Stimulated activated CD4-positive, alpha-beta T cell treated with anti-CD3 and anti-CD28 coated beads, TNF-alpha, amount 100 ng/mL, for 4 hours (primary cell): ENCODE measurements around the gene KDM1B.

Experiments
- DNase-seq, 3 experiments: peaks; one replicate each; pipeline ENCODE4 v3.0.0-alpha.2; 2020; ENCODE audit warnings: low read depth in 3 of 3

Gene KDM1B

GRCh38 chr6:18234564-18234963 lies 79.3 kb downstream of the KDM1B start:
- DNase-seq, result no peak

DNA sequence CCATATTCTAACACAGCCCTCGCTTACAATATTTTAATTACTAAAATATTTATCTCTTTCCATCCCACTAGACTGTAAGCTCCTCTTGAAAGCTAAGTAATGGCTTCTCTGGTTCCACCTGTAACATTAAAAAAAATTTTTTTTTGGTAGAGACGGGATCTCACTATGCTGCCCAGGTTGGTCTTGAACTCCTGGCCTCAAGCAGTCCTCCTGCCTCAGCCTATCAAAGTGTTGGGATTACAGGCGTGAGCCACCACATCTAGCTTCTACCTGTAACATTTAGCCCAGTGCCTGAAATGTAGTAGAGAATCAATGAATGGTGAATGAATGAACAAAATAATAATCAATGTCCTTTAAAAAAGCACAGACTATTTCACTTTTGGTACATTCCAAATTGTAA lies 80.3 kb downstream of the KDM1B start:
- no peak for DNase-seq

GRCh38 chr6:18237167-18237566 lies 81.9 kb downstream of the KDM1B start:
- DNase-seq, result no peak

DNA sequence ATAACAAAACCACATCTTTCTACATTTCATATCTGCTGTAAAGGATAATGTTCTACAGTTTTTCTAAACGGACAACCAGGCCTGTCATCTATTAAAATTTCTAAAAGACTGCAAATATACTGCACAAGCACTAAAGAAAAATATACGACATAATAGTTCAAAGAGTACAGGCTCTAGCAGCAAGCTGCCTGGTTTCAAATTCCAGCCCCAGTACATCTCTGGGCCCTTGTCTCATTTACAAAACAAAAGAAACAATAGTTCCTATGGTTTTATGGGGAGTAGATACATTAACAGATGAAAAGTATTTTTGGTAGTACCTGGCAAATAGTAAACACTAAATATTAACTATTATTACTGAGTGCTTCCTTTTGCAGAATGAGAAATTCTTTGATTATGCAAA lies 85.0 kb downstream of the KDM1B start:
- DNase-seq, result no peak

GRCh38 chr6:18241208-18242038 lies 86.2 kb downstream of the KDM1B start:
- no peak for DNase-seq

DNA sequence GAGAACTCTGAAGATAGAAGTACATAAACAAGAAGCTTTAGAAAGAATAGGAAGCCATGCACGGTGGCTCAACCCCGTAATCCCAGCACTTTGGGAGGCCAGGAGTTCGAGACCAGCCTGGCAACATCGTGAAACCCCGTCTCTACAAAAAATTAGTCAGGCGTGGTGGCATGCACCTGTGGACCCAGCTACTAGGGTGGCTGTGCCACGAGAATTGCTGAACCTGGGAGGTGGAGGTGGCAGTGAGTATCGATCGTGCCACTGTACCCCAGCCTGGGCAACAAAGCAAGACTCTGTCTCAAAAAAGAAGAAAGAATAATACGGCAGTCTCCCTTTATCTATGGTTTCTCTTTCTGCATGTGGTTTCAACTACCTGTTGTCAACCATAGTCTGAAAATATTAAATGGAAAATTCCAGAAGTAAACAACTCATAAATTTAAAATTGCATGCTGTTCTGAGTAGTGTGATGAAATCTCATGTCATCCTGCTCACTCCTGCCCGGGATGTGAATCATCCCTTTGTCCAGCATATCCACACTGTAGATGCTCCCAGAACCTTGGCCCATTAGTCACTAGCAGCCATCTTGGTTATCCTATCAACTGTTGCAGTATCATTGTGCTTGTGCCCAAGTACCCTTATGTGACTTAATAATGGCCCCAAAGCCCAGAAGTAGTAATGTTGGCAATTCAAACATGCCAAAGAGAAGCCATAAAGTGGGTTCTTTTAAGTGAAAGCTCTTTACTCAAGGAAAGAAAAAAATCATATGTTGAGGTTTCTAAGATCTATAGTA lies 87.0 kb downstream of the KDM1B start:
- DNase-seq, result no peak

DNA sequence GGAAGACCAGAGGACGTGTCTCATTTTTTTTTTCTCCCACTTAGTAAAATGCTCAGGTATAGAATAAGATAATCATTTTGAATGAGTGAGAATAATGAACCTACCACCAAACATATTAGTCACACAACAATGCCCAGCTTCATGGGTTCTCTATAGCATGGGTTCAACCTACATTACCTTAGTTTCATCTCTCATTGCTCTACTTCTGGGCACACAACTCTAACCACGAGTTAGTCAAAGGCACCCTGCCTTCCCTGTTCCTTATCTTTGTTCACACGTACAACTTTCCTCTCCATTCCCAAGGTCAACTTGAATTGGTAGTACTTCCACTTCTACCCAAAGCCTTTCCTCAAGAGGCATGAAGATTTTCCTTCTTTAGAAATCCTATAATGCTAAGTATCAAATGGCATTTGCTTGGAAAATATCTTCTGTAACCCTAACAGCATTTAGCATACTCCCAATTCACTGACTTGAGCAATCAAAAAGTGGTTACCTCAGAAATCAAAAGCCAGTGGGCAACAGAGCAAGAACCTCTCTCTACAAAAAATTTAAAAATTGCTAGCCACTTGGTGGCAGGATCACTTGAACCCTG lies 88.2 kb downstream of the KDM1B start:
- no peak for DNase-seq

DNA sequence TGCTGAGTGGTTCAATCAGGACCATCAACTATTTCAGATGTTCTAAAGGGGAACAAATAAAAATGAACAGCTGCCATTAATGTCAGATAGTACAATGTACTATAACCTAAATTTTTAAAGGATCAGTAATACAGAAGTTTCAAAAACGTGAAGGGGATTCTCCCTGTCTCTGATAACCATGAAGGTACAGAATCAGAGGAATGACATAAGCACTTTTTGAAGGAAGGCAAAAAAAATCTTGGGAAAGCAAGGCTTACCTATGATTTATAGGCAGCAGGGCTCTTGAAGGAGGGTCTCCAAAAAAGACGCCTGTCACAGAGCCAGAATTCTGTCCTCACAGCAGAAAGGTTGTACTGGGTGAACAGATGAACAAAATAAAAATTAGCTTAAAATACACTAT lies 89.0 kb downstream of the KDM1B start:
- DNase-seq, result no peak

DNA sequence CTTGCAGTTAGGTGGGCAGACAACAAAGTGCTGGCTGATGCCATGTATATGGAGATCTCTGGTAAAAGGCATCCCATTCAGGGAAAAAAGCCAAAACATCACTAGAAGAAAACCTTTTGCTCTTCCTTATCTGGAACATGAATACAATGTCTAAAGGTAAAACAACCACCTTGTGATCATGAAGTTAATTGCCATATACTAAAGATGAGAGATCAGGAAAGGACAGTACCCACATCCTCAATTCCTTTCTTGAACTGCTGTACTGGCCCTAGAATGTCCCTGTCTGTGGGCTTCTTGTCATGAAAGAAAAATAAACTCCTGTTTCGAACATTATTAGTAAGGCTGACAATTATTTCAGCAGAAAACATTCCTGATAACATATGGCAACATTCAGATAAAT lies 89.9 kb downstream of the KDM1B start:
- no peak for DNase-seq

DNA sequence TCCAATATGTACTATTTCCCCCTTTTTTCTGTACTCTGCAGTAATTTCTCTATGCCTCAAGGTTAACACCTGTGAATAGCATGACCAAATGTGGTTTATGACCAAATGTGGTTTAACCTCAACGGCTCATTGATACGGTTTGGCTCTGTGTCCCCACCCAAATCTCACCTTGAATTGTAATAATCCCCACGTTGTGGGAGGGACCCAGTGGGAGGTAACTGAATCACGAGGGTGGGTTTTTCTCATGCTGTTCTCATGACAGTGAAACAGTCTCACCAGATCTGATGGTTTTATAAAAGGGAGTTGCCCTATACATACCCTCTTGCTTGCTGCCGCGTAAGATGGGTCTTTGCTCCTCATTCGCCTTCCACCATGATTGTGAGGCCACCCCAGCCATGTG lies 90.4 kb downstream of the KDM1B start:
- no peak for DNase-seq

- no peak for DNase-seq
Measured at GRCh38 chr6:18246205-18246604, 91.0 kb downstream of the KDM1B start.

GRCh38 chr6:18247002-18247401 lies 91.8 kb downstream of the KDM1B start:
- DNase-seq, result no peak

DNA sequence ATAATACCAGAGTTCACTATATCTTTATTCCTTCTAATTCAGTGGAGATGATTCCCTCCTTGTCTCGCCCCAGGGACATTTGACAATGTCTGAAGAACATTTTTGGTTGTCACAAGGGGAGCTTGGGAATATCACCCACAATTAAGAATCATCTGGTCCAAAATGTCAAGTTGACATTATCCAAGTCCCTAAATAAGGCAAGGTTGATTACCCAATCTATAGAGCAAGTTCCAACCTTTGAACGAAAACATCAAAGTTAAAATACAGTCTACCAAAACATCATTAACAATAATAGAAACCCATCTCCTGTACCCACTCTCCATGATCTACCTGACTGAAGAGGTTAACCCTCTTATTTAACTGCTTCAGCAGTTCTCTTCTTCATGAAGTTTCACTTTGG lies 93.5 kb downstream of the KDM1B start:
- DNase-seq, result no peak

- DNase-seq, result no peak
Measured at GRCh38 chr6:18249271-18249670, 94.0 kb downstream of the KDM1B start.

DNA sequence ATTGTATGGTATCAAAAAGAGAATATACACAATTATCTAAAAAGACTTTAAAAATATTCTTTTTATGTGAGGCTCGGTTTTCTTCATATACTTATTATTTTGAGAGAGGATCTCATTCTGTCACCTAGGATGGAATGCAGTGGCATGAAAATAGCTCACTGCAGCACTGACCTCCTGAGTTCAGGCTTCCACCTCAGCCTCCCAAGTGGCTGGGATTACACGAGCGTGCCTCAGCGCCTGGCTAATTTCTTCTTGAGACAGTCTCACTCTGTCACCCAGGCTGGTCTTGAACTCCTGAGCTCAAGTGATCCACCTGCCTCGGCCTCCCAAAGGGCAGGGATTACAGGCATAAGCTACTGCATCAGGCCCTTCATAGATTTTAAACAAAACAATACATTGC lies 98.4 kb downstream of the KDM1B start:
- DNase-seq, result no peak

GRCh38 chr6:18254793-18255192 lies 99.6 kb downstream of the KDM1B start:
- no peak for DNase-seq

DNA sequence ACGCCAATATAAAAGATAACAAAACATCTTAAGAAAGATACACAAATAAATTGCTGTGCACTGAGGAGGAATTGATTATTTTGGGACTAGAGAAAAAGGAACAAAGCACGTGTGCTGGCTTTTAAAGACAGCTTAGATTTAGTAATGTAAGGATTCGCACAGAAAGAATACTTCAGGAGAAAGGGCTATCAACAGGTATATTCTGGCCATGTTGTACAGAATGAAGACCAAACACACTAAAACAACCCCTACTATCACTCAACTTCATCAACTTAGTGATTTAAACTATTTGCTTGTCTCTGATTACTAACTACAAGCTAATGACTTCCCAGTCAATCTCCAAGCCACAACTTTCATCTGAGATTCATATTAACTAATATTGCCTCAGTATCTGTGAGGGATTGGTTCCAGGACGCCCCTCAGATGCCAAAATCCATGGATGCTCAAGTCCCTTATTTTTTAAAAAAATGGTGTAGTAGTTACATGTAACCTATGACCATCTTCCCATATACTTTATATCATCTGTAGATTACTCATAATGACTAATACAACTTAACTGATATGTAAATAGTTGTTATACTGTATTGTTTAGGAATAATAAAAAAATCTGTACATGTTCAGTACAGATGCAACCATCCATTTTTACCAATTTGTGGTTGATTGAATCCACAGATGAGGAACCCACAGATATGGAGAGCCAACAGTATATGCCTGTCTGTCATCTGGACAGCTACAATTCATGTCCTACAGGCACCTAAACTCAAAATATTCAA lies 104.6 kb downstream of the KDM1B start:
- no peak for DNase-seq

DNA sequence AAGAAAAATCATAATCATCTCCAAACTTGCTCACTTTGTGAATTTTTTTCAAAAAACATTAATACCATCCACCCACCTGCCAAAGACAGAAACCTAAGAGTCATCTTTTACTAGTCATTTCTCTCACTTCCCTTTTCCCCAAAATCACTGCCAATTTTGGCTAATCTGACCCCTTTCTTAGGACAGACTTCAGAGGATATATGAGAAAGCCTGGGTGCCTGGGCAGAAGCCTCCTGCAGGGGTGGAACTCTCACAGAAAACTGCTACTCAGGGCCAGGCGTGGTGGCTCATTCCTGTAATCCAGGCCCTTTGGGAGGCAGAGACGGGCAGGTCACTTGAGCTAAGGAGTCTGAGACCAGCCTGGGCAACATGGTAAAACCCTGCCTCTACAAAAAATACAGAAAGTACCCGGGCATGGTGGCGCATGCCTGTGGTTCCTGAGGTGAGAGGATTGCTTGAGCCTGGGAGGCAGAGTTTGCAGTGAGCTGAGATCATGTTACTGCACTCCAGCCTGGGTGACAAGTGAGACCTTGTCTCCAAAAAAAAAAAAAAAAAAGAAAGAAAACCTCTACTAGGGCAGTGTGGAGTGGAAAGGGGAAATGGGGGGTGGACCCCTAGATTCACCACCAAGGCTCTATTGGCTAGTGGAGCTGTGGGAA lies 105.4 kb downstream of the KDM1B start:
- DNase-seq, result no peak

DNA sequence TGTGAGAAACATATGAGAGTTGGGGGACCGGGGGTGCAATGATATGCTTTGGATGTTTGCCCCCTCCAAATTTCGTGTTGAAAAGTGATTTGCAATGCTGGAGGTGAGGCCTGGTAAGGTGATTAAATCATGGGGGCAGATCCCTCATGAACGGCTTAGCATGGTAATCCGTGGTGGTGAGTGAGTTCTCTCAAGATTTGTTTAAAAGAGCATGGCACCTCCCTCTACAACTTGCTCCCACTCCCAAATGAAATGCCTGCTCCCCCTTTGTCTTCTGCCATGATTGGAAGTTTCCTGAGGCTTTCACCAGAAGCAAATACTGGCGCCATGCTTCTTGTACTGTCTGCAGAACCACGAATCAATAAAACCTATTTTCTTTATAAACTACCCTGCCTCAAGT lies 106.7 kb downstream of the KDM1B start:
- DNase-seq, result no peak

DNA sequence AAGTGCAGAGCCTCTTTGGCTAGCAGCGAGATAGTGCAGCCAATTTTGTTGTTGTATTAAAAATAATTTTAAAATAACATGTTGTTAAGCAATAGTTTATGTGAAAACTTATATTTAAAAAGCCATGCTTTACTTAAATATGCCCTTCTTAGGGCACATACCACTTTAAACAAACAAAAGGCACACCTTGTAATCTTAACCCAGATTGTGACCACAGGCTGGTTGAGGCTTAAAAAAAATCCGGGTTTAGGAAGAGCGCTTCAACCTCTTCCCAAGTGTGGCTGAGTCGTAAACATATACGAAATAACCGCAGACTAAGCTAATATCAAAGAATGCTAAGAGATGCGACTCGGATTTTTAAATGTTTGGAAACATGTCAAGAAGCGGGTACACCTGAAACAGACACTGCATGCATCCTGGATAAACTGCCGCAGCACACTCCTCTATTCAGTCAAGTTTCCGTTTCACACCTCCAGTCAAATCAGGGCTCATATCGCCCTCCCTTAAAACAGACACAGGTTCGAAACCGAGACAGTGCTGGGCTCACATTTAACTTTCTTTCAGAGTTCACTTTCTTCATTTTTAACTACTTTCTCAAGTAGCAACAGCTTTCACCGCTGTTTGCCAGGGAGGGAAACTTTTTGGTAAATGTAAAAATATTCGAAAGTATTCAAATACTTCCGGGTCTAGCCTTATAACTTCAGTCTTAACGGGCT lies 107.6 kb downstream of the KDM1B start:
- no peak for DNase-seq
